Measurements from ENCODE around the gene PICK1. TPM values are rescaled to one million over a fixed set of nuclear protein-coding genes. Genes with fewer than 3 reads are reported as not detected.

Gene PICK1
- total and polyA plus RNA-seq, 9 donors: 18.0 to 47.7 (median 34.3) TPM

DNA sequence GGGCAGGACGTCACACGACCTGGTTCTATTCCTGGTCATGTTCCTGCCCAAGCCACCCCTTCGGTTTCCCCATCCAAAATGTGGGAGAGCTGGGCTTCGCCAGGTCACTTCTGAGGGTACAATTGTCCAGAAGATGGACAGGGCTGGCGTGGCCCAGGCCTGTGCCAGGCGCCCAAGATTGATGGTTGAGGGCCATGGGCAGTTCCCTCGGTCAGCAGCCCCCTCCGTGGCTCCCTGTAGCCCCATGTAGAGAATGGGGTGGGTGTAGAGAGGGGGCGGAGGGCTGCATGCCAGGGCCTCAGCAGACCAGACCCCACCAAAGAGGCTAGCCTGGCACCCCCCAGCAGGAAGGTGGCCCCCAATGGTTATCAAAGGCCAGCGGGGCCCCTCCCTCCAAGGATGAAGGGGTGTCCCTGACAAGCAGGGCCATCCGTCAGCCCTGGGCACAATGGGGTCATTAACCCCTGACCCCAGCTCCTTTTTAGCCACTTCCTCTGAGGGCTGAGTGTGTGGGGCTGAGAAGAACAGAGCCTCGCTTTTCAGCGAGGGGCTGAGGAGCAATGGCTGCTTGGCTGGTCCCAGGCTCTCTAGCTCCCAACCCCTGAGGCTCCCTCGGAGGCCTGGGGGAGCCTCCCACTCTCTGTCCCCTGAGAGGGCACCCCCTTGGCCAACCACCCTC lies 11.0 kb upstream of the PICK1 start:
- Histone ChIP-seq H3K36me3 (no peaks in the 10 kb centered on the region), H3K27me3 (no peaks in the 10 kb centered on the region), H3K9me3 (no peaks in the 10 kb centered on the region), H3K4me1 (ENCODE audit: insufficient read depth) (no peaks in the 10 kb centered on the region), H3K27ac (no peak overlapping the region), H3K4me3 (no peak overlapping the region)
- 71 to 74% (median 73%) methylated on average over 14 of the region's 14 CpGs for WGBS, 3 donors
- TF ChIP-seq, protein P1, sequence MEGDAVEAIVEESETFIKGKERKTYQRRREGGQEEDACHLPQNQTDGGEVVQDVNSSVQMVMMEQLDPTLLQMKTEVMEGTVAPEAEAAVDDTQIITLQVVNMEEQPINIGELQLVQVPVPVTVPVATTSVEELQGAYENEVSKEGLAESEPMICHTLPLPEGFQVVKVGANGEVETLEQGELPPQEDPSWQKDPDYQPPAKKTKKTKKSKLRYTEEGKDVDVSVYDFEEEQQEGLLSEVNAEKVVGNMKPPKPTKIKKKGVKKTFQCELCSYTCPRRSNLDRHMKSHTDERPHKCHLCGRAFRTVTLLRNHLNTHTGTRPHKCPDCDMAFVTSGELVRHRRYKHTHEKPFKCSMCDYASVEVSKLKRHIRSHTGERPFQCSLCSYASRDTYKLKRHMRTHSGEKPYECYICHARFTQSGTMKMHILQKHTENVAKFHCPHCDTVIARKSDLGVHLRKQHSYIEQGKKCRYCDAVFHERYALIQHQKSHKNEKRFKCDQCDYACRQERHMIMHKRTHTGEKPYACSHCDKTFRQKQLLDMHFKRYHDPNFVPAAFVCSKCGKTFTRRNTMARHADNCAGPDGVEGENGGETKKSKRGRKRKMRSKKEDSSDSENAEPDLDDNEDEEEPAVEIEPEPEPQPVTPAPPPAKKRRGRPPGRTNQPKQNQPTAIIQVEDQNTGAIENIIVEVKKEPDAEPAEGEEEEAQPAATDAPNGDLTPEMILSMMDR (IDR thresholded peaks at IDR 0.05): no peak
- no peak for TF ChIP-seq POLR2A (IDR thresholded peaks at IDR 0.05)
- intact Hi-C loops (cut with DNase I): no loop called here
- no peak for DNase-seq

DNA sequence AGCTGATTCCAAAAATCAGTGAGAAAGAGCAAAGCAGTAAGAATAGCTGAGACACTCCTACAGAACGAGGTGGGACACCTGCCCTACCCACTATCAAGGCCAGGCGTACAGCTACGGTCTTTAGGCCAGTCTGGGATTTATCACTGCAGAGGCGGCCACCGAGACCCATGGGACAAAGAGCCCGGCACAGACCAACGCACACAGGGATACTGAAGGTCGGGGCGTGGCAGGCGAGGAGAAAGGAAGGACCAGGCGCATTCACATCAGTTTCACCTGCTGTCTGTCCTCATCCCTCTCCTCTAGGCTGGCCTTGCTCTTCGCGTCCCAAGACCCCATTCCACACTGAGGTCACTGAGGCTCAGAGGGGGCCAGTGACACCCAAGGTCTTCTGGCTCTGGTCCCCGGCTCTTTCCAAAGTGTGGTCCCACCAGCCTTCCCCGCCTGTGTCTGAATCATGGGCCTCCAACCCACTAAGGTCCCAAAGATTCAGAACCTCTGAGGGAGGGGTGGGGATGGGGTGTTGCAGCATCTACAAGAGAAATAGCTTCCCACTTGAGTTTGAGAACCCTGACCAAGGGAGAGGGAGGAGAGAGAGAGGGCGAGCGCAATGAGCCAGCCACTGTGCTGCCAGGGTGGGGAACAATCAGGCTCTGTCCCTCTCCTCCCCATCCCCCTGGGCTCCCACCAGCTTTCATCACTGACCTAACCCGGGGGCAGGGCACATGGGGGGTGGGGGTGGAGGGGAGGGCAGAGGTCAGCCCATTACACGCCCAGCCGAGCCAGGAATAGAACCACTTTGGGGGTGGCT lies 7.2 kb upstream of the PICK1 start:
- TF ChIP-seq POLR2A (IDR thresholded peaks at IDR 0.05): no peak
- no peak for TF ChIP-seq EP300 (IDR thresholded peaks at IDR 0.05)
- TF ChIP-seq, protein P1 (IDR thresholded peaks at IDR 0.05): no peak
- Histone ChIP-seq H3K36me3 (no peaks in the 10 kb centered on the region), H3K27ac (no peak overlapping the region), H3K4me3 (no peak overlapping the region), H3K4me1 (ENCODE audit: insufficient read depth) (no peaks in the 10 kb centered on the region), H3K9me3 (no peaks in the 10 kb centered on the region), H3K27me3 (no peaks in the 10 kb centered on the region)
- WGBS, 3 donors: 65 to 77% (median 65%) methylated on average over 20 of the region's 20 CpGs
- DNase-seq: no peak
- intact Hi-C loops (cut with DNase I): loop anchor here (5.0 to 10.0 kb wide), 4 partner anchors 65 to 522 kb away; partner anchors contain the start of genes BAIAP2L2 (in 1 of the 4) and DMC1 (in 1 of the 4)

DNA sequence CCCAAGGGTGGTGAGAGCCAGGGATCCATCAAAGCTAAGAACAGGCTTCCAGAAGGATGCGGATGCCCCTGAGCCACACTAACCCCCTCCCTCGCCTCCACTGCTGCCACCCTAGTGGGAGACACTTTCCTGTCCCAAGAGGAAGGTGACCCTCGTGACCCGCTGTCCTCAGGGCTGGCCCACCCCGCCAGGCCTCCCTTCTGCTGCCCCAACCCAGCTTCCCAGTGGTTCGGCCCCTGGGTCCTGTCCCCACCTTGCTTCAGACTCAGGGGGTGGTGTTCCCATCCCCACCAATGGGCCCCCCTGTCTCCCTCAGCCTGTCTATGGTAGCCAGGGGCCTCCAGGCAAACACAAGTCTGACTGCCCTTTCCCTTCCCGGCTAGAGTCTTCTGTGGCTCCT lies 6.5 kb upstream of the PICK1 start:
- H3K9me3 ChIP-seq: no peaks in the 10 kb centered on the region
- no peak for DNase-seq
- no peak overlapping the region for H3K4me3 ChIP-seq
- intact Hi-C loops (cut with DNase I): loop anchor here (5.0 to 10.0 kb wide), 4 partner anchors 64 to 522 kb away; partner anchors contain the start of genes BAIAP2L2 (in 1 of the 4) and DMC1 (in 1 of the 4)
- no peak for TF ChIP-seq POLR2A (IDR thresholded peaks at IDR 0.05)
- no peak for TF ChIP-seq EP300 (IDR thresholded peaks at IDR 0.05)
- TF ChIP-seq, protein P1 (IDR thresholded peaks at IDR 0.05): no peak
- WGBS, 3 donors: 84 to 93% (median 89%) methylated on average over 7 of the region's 7 CpGs
- no peak overlapping the region for H3K27ac ChIP-seq
- no peaks in the 10 kb centered on the region for H3K4me1 ChIP-seq (ENCODE audit: insufficient read depth)
- no peaks in the 10 kb centered on the region for H3K36me3 ChIP-seq
- H3K27me3 ChIP-seq: no peaks in the 10 kb centered on the region

DNA sequence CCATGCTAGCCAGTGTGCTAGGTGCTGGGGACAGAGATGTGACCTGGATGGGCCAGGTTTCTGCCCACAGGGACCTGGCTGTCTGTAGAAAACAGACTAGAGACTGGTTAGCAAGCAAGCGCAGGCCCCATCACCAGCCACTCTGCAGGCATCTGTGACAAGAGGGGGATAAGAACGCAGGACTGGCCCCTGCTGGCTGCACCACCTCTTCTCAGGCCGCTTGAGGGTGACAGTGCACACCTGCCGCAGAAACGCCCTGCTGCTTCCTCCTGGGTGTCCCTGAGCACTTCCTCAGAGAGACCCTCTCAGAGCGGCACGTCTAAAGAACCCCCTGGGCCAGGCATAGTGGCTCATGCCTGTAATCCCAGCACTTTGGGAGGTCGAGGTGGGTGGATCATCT lies 5.9 kb upstream of the PICK1 start:
- intact Hi-C loops (cut with DNase I): loop anchor here (5.0 to 10.0 kb wide), 4 partner anchors 64 to 521 kb away; partner anchors contain the start of genes BAIAP2L2 (in 1 of the 4) and DMC1 (in 1 of the 4)

More for the DNA sequence above, 5.9 kb upstream of the PICK1 start:
- TF ChIP-seq POLR2A (IDR thresholded peaks at IDR 0.05) (no peak), EP300 (IDR thresholded peaks at IDR 0.05) (no peak)
- TF ChIP-seq, protein P1 (IDR thresholded peaks at IDR 0.05): no peak
- DNase-seq: no peak
- Histone ChIP-seq H3K9me3 (no peaks in the 10 kb centered on the region), H3K4me3 (no peak overlapping the region), H3K27ac (no peak overlapping the region), H3K36me3 (no peaks in the 10 kb centered on the region), H3K4me1 (ENCODE audit: insufficient read depth) (peaks cover under 1% of the 10 kb centered on the region), H3K27me3 (no peaks in the 10 kb centered on the region)
- WGBS, 3 donors: 68 to 77% (median 75%) methylated on average over 8 of the region's 8 CpGs

Data from ovary (tissue), 9 donors.